Fibroblast of pulmonary artery (primary cell): ENCODE measurements around the gene CELF1.
A peak's percentile ranks its signal among the peaks of the same experiment; 100 is the strongest.

Source experiments
- DNase-seq: peaks from one replicate; pipeline ENCODE4 v3.0.0-alpha.2; 2010; ENCODE audit warnings: low read depth
- H3K4me3 ChIP-seq: replicated peaks from 2 replicates; pipeline ENCODE4 v1.5.1; 2011; ENCODE audit warnings: low read depth, mild to moderate bottlenecking, control low read depth, low read length, moderate library complexity
- TF ChIP-seq, protein P1 (sequence below): IDR thresholded peaks from 2 replicates; pipeline ENCODE4 v1.5.1; 2011; ENCODE audit warnings: mild to moderate bottlenecking, control low read depth, low read length, inconsistent platforms; ENCODE audit errors: missing control alignments

Gene CELF1

DNA sequence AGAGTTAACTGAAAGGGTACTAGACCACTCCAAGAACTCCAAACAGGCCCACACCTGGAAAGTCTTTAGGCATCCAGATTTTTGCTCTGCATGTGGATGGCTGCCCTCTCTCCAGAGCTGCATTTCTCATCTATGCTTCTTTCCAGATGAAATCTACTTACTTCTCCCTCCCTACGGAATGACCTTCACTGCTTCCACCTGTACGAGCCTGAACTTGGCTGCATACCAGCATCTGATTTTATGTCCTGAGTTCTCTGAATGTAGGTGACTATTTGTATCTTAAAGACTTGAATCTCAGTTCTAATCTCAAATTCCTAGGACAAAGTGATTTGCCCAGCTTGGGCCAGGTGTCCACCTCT, 13.3 kb downstream of the CELF1 start:
- TF ChIP-seq, protein P1, sequence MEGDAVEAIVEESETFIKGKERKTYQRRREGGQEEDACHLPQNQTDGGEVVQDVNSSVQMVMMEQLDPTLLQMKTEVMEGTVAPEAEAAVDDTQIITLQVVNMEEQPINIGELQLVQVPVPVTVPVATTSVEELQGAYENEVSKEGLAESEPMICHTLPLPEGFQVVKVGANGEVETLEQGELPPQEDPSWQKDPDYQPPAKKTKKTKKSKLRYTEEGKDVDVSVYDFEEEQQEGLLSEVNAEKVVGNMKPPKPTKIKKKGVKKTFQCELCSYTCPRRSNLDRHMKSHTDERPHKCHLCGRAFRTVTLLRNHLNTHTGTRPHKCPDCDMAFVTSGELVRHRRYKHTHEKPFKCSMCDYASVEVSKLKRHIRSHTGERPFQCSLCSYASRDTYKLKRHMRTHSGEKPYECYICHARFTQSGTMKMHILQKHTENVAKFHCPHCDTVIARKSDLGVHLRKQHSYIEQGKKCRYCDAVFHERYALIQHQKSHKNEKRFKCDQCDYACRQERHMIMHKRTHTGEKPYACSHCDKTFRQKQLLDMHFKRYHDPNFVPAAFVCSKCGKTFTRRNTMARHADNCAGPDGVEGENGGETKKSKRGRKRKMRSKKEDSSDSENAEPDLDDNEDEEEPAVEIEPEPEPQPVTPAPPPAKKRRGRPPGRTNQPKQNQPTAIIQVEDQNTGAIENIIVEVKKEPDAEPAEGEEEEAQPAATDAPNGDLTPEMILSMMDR: no peak
- DNase-seq: no peak
- no peak overlapping the region for H3K4me3 ChIP-seq

- DNase-seq: peak; percentile 33
- H3K4me3 ChIP-seq: no peak overlapping the region
- TF ChIP-seq, protein P1: no peak
Measured at GRCh38 chr11:47538741-47539565, 14.0 kb downstream of the CELF1 start.

GRCh38 chr11:47536915-47537314, 16.0 kb downstream of the CELF1 start:
- H3K4me3 ChIP-seq: no peak overlapping the region
- TF ChIP-seq, protein P1: no peak
- DNase-seq: no peak

- H3K4me3 ChIP-seq: no peak overlapping the region
- DNase-seq: no peak
- TF ChIP-seq, protein P1: no peak
Measured at GRCh38 chr11:47534704-47535251, 18.2 kb downstream of the CELF1 start.

GRCh38 chr11:47533690-47534151, 19.2 kb downstream of the CELF1 start:
- peak; percentile 37 for DNase-seq
- TF ChIP-seq, protein P1: no peak
- H3K4me3 ChIP-seq: no peak overlapping the region

GRCh38 chr11:47532597-47533213, 20.2 kb downstream of the CELF1 start:
- H3K4me3 ChIP-seq: no peak overlapping the region
- TF ChIP-seq, protein P1: no peak
- DNase-seq: no peak
